Activated CD4-positive, alpha-beta T cell treated with anti-CD3 and anti-CD28 coated beads, Interleukin-2, amount 50 U/mL, for 1 hour (primary cell): ENCODE results near the gene NKD2.
"Not testable (repeated sequence)": the region's sequence is repeated elsewhere in the genome, so short reads cannot be mapped to it uniquely, and the experiment has no call there.

Experiments used
- DNase-seq: peaks from one replicate; pipeline ENCODE4 v3.0.0-alpha.2; 2020

The NKD2 gene

DNA sequence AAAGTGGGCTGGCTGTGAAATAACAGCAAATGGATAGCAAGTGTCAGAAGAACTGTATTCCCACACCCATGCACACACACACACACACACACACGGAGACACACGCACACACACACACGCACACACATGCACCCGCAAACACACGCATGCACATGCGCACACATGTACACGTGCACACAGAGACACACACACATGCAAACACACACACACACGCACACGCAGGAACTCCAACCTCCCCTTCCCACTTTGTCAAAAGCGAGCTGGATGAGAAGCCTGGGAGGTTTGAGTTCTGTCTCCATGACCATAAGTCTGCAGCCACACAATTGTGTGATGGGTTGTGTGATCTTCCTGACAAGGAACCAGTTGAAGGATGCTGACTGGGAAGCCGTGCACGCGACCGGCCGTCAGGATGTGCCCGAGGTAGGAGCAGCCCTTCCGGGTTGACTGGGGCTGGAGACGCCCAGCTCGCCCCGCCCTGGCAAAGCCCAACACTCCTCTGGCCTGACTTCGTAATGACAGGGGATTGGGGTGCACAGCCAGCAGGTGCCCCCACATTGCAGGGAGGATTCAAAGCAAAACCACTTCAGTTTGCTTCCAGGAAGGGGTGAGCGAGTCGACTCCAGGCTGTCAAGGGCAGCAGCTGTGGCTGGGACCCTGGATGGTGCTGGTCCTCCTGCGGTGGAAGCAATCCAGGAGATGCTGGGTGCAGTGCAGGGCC, 29.3 kb upstream of the NKD2 start:
- no peak for DNase-seq

DNA sequence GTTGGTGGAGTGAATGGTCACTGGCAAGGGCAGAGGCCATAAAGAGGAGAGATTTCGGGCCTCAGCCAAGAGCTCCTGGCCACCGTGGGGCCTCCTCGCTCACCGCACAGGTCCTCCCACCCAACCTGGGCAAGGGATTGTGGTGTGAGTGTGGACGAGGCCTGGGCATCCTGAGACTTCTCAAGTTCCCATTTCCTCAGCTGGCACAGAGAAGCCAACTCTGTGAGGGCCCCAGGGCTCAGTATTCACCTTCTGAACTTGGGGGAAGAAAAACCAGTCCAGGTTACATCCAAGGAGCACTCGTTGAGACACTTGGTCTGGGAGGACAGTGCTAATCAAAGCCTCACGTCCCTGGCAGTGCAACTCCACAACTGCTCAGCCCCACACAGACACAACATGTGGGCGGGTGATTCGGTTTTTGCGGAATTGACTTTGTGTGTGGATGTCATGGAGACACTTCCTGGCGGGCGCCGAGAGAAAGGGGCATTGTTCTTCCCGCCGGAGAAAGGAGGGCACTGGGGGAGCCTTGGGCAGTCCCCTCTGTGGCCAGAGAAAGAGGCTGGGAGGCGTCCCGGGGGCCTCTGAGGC, 28.5 kb upstream of the NKD2 start:
- DNase-seq, result no peak

DNA sequence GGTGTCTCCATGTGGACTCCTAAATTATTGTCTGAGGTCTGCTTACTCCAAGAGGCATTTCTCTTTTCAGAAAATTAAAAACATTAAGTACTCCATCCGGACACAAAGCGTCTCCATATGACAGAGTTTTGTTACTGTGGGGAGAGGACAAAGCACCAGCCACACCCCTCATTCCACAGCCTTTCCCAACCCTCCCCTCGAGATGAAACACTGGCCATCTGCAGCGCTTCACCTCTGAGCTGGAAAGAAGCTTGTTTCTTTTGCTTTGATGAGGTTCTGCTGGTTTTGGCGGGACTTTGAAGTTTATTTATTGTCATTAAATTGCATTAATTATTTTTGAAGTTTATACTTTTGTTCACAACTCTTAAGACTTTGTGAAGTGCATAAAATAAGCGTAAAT, 27.6 kb upstream of the NKD2 start:
- DNase-seq, result no peak

DNA sequence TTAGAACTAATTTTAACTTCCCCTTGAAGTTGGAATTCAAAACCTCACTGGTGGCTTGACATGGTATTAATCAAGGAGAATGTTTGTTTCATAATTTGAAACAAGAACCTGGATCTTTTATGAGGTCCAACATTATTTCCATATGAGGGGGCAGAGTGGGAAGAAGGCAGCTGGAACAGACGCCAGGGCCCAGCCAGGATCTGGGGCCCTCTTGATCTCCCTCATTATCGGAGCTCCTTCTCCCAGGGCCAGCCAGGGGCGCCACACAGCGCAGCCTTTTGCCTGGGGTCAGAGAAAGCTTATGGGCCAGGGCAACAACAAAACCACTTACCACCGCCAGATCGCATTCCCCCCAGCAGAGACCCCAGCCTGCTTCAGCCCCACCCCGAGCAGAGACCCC, 27.1 kb upstream of the NKD2 start:
- no peak for DNase-seq

DNA sequence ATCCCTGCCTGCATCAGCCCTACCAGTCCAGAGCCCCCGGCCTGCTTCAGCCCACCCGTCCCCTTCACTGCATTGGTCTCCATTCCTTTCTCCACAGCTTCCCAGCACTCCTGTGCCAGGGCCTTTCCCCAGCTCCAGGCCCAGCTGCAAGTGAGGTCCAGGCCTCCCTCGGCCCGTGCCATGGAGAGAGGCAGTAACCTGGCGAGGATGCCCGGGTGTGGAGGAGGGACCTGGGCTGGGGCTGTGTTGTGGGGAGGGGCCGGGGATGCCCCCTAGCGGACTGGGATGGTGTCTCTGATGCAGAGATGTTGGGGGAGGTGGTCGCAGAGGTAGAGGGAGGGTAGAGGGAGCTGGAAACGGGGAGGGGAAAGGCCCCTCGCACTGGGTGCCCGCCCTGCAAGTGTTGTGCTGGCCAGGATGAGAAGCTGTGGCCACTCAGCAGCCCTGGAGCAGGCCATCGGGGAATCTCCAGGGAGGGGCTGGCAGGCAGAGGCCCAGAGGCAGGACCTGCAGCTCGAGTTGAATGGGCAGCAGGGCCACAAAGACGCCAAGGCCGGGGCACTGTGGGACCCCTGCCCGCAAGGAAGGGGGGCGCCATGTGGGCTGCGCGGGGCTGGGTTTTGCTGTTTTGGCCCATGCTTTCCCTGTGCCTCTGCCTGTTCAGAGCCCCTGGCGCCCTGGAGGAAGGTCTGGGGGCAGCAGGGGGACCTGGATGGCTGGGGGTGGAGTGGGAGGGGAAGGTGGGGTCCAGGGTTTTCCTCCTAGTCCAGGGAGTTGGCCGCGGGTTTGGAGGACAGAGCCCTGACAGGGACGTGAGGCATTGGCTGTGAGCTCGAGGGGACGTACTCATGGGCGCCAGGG, 26.0 kb upstream of the NKD2 start:
- no peak for DNase-seq

DNA sequence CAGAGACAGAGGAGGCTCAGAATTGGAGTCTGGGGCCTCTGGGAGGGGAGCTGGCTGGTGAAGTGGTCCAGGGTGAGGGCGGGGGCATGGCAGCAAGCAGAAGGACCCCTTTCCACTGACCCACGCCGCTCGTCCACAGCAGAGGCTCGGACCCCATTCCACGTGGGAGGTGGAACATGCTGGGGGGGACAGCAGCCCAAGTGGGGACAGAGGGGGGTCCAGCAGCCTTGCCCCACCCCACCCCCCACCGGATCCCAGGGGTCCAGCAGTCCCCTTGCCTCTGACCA, 25.4 kb upstream of the NKD2 start:
- DNase-seq, result no peak

DNA sequence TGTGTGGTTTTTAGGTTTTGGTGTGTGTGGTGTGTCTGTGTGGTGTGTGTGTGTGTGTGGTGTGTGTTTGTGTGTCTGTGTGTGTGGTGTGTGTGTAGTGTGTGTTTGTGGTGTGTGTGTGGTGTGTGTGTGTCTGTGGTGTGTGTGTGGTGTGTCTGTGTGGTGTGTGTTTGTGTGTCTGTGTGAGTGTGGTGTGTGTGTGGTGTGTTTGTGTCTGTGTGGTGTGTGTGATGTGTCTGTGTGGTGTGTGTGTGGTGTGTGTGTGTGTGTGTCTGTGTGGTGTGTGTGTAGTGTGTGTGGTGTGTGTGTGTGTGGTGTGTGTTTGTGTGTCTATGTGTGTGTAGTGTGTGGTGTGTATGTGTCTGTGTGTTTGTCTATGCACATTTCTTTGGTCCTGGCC, 25.0 kb upstream of the NKD2 start:
- no peak for DNase-seq

DNA sequence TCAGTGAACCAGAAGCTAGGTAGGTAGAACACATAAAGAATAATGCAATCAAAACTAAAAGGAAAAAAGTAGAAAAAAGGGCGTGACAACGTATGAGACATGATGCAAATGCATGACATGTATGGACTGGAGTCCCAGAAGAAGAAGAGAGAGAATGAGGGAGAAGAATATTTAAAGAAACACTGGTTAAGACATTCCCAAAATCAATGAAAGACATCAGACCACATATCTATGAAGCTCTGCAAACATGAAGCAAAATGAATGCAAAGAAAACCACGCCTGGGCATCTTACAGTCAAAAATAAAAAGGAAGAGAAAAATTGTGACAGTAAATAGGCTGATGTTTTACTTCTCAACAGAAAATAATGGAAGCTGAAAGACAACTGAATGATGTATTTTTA, 23.8 kb upstream of the NKD2 start:
- no peak for DNase-seq

DNA sequence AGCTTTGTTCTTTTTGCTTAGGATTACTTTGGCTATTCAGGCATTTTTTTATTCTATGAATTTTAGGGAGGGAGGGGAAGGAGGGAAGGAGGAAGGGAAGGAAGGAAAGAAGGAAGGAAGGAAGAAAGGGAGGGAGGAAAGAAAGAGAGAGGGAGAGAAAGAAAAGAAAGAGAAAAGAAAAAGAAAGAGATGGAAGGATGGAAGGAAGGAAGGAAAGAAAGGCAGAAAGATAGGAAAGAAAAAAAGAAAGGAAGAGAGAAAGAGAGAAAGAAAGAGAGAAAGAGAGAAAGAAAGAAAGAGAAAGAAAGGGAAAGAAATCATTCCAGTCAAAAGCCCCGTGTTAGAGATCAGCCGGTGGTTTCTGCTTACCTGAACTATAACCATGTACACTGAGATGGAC, 20.8 kb upstream of the NKD2 start:
- no peak for DNase-seq

DNA sequence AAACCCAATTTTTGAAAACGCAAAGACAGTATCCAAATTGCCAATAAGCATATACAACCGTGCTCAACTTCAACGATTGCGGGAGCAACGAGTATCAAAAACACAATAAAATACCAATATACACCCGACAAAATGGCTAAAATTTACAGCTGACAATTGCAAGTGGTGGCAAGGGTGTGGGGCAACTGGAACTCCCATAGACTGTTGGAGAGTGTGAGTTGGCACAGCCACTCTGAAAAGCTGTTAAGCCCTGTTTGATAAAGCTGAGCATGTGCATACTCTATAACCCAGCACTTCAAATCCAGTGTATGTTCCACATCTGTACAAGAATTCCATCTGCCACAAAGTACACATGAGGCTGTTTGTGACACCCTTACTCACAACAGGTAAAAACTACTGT, 20.3 kb upstream of the NKD2 start:
- DNase-seq, result no peak

DNA sequence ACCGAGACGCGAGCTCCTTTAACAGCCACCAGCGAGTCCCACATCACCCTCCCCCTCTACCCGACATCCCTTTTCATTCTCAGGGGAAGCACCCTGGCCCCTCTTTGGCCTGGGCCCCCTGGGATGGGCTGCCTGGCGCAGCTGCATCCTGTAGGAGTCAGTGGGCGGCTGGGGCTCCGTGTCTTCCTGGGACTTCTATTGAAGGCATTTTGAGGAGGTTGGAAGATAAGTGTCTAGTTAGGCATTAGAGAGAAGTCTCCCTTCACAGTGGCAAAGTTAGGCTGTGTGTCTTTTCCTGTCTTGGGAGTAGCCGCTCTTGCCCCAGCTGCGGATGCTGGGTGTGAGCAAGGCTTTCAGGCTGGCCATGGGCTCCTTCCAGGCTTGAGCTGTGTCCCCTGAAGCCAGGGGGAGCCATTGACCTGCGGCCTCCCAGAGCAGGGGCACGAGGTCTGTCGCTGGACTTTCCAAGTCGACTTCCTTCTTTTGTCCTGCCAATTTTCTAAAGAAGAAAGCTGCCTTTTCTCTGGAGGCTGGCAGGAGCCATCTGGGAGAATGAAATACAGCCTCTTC, 18.6 kb upstream of the NKD2 start:
- DNase-seq, result no peak

DNA sequence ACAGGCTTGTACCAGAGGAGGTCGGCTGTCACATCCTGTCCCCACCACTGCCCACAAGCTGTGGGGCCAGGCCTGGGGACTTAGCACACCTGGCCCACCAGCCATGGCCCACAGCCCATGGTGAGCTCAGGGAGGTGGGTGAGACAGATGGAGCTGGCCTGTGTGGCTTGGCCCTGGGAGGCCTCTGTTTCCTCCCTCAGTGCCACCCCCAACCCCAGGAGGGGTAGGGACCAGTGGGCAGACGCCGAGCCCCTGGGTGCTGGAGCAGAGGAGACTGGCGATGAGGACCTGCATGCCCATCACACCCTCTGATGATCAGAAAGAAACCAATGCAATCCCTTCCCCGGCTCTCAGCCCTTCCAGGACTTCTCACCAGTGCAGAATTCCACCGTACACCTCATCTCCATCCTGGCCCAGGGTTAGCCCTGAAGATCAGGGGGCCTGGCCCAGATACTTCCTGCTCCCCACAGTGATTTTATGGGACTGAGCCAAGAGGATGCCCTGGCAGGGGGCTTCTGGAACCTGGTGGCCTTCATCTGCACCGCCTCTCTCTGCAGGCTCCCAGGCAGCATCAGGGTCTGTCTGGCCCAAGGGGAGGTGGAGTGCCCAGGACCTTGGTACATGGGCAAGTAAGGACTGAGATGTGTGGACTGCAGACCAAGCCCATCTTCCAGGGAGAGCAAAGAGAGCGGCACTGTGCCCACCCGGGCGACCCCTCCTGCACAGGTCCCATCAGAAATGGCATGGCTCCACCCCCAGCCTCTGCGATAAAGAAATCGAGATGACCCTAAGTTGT, 16.9 kb upstream of the NKD2 start:
- DNase-seq, result no peak

DNA sequence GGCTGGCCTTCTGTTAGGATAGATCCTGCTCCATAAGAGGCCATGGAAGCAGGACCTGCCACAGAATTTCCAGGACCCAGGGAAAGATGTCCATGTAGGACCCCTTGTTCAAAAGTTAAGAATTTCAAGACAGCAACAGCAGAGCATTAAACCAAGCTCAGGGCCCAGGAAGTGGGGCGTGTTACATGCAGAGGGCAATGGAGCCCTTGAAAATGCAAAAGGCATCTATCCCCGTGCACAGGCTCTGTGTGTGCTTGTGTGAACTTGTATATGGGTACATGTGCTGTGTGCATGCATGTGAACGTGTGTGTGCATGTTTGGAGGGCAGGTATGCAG, 14.4 kb upstream of the NKD2 start:
- no peak for DNase-seq

DNA sequence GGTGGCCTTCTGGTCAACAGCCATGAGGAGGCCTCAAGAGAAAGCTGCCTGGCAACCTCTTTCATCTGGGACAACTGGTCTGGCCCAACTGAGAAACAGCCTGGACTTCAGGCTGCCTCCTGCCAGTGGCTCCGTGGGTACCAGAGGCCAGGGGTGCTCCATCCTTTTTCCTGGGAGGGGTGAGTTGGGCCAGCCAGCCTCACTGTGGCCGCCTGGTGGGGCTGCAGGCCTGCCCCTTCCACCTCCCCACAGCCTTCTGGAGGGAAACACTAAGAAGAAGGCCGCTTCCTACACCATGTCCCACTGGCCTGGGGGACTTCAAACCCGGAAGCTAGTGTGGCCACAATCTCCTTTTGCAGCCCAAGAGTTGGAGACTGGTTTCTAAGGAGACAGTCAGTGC, 13.8 kb upstream of the NKD2 start:
- no peak for DNase-seq

DNA sequence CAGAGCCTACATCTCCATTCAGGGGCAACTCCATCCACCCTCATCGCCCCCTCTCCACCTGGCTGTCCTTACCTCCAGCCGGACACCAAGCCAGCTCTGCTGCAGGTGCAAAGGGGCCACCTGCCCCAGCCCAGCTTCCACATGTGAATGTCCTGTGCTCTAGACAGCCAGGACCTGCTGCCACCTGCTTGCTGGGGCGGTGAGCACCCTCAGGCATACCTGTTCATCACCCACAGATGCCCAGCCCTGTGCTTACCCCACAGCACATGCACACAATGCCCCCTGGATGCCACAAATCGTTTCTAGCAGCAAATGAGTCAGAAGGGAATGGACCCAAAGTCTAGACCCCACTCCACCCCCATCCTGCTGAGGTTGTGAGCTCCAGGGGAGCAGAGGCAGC, 13.3 kb upstream of the NKD2 start:
- DNase-seq, result no peak

DNA sequence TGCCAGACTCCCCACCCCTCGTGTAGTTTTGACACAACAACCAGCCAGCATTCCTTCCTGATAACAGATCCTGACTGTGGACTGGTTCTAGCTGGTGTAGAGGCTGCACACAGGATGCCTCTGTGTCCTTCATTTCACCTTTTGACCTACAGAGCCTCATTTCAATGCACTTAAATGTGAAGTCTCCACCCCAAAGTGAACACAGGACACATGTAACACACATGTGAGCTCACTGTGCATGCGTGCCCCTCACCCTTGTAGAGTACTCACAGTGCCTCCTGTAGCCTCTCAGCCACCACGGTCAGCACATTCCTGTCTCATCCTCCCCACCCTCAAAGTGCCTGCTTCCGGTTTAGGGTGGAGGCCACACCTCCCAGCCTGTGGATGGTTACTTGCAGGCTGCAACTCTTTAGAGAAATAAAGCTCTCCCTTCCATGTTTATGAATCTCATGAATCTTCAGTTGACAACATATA, 11.6 kb upstream of the NKD2 start:
- DNase-seq, result no peak

DNA sequence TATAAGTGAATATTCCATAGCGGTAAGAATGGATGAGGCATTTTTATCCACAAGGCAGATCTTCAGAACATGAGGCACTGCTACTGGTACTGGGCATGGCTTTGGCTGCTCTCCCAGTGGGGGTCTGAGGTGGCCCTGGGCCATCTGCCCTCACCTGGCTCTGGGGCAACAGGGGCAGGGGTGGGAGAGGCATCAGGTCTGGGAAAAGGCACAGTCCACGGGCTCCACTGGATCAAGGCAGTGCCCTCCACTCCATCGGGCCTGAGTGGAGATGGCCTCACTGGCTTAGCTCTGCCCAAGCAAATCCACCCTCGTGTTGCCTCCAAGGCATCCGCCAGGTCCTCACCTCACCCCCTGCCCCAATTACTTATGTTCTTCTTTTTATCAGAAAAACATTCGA, 10.9 kb upstream of the NKD2 start:
- DNase-seq, result no peak

DNA sequence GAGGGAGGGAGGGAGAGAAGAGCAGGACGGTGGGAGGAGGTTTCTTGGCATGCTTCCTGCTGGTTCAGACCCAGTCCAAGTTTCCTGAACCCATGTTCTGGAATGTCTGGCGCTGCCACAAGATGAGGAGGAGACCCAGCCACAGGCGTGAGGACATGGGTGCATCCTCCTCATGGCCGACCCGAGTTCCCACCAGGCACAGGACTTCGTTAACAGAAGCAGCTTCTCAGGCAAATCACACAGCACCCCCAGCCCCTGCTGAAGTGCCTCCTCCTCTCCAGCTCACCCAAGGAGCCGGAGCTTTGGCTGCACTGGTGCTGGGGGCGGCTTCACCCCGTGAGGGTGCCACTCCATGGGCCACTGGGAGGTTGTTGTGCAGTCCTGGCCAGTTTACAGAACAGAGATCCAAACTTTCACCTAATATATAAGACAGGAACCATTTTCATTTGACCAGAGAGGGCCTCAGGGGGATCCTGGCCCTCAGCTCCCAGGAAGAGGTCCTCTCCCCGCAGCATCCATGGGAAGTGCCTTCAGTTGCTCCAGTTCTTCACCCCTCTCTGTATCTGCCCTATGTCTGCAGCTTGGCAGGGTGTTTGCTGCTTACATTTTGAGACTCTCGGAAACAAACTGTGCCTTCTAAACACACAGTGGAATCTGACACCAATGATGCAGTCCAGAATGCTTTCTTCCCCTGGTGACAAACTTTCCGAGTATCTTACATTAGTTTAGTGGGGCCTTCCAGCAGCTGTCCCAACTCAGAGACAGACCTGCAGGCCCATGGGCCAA, 10.2 kb upstream of the NKD2 start:
- no peak for DNase-seq

DNA sequence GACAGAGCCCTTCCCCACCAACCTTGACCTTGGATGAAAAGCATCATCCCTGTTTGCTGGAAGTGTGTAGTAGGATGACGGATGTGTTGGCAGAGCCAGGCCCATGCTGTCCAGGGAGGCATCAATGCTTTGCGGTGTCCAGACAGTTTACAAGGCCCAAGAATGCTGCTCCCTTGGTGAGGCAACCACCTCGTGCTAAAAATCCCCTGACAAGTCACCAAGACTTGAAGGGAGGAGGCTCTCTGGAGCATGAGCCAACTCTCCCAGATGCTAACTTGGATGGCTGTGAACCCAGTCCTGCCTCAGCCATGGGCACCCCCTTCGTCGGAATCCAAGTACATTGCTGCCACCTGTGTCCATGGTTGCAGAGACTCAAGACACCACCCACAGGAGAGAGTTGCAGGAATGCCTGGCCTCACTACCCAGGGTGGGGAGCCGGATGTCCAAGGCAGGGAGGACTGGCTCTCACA, 9.5 kb upstream of the NKD2 start:
- no peak for DNase-seq

DNA sequence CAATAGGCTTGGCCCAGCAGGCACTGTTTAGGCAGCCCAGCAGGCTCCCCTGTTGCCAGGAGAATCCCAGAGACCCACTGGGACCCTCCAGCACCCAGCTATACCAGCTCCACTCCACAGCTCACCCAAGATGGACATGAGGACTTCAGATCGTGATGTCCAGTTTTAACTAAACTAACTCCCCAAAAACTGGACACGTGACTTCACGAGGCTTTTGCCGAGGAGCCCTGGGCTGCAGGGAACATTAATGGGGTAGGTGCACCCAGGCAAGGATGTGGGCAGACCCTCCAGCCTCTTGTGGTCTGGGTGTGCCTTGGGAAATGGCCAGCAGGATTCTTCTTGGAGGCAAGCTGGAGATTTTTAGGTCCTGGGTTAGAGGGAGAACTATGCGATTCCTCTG, 8.9 kb upstream of the NKD2 start:
- DNase-seq, result no peak

DNA sequence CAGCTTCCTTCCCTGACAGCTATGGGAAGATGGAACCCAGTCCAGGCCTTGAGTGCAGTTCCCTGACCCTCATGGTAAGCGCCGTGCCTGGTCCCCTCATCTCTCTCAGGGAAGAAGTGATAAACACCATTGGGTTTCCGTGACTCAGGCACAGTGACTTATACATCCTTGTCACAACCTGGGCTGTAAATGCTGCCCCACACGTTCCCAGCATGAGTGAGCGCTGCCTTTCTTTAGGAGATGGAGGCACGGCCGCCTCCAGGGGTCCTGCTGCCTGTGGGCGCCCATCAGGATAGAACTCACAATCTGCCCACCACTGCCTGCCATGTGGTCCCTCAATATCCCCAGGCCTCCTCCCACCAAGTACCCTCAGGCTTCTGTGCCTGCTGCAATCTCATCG, 8.3 kb upstream of the NKD2 start:
- no peak for DNase-seq

DNA sequence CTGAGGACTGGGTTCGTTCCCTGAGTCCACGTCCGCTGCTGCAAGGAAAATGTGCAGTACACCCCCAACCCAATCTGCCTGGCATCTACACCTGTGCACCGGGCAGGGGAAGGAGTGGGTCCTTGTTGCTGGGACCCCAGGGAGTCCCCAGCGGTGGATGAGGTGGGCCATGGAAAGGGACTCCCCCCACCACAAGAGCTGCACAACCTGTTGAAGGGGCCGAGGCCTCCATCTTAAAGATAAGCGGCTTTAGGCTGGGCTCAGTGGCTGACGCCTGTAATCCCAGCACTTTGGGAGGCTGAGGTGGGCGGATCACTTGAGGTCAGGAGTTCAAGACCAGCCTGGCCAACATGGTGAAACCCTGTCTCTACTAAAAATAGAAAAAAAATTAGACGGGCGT, 7.8 kb upstream of the NKD2 start:
- not testable (repeated sequence) for DNase-seq
